PFSK-1 (cell line): ENCODE data around the gene NAP1L1.

Source experiments
- POLR2AphosphoS5 ChIP-seq: IDR thresholded peaks from 2 replicates; pipeline ENCODE4 v1.6.1; 2012; ENCODE audit warnings: low read depth, mild to moderate bottlenecking, control low read depth, low read length, moderate library complexity
- SIN3A ChIP-seq: IDR thresholded peaks from 2 replicates; pipeline ENCODE4 v1.6.1; 2012; ENCODE audit warnings: mild to moderate bottlenecking, low read length, moderate library complexity, borderline replicate concordance; ENCODE audit not compliant: insufficient read depth
- TAF1 ChIP-seq: IDR thresholded peaks from 2 replicates; pipeline ENCODE4 v1.6.1; 2012; ENCODE audit warnings: low read length, control low read depth, borderline replicate concordance; ENCODE audit not compliant: insufficient read depth

DNA sequence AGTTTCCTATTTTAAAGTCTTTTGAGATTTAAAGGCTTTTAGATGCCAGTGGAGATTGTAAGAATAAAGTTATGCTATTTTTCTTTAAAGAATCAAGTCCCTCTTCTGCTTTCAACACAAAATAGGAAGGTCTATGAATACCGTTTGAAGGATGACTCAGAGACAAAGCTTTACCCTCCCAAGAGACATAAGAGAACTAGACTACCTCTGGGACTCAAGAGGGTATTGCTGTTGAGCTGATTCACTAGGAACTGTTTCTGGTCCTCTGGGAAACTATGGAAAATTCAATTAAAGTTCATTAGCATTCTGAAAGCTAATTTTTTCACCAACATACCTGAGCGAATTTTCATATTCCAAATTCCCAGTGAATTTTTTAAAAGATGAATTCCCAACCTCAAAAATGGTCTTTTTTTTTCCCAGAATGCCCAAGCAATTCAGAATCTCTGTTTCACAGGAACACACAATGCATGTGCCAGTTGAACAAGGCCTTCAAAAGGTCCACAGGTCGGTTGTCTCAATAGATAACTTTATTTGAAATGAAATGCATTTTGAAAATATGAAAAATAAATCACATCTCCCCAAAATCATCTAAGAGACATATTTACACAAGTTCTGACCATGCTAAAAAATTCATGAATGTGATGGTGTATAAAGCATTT lies 59.4 kb downstream of the NAP1L1 start:
- TF ChIP-seq POLR2AphosphoS5: no peak
- no peak for TF ChIP-seq TAF1
- no peak for TF ChIP-seq SIN3A
